Adrenal gland (tissue), 12 donors: ENCODE measurements around the gene LCN12. TPM values are rescaled to one million over a fixed set of nuclear protein-coding genes. Genes with fewer than 3 reads are reported as not detected.

ENCODE experiments used
- DNase-seq, 7 donors: peaks; one replicate each; pipeline ENCODE4 v3.0.0-alpha.2; 2019 to 2020
- H3K27ac ChIP-seq, 5 donors: fragments of 200-600 bp; sonication (generic) in 4 of 5; 1 replicate in 3 of 5; 2 replicates in 2 of 5; pipeline versions ENCODE4 v1.5.1 to v1.8.0; 2016 to 2020; ENCODE audit warnings: mild to moderate bottlenecking in 1 of 5
- H3K27me3 ChIP-seq: fragments of 200-600 bp; 2 replicates; pipeline ENCODE4 v1.8.0; 2021
- H3K36me3 ChIP-seq, 2 donors: fragments of 200-600 bp; replicated peaks in 1 of 2; 1 replicate in 1 of 2; 2 replicates in 1 of 2; pipeline versions ENCODE4 v1.5.1 to v1.8.0; 2018 to 2022
- H3K4me1 ChIP-seq, 2 donors: fragments of 200-600 bp; replicated peaks in 1 of 2; 1 replicate in 1 of 2; 2 replicates in 1 of 2; pipeline versions ENCODE4 v1.5.1 to v1.8.0; 2018 to 2021
- H3K4me3 ChIP-seq, 4 donors: fragments of 200-600 bp; sonication (generic) in 3 of 4; one replicate each; pipeline ENCODE4 v1.5.1; 2016 to 2018
- H3K9me3 ChIP-seq, 3 donors: fragments of 200-600 bp; sonication (generic) in 1 of 3; replicated peaks in 1 of 3; 1 replicate in 2 of 3; 2 replicates in 1 of 3; pipeline versions ENCODE4 v1.5.1 to v1.8.0; 2016 to 2021
- CTCF ChIP-seq, 6 experiments: fragments of 450-650 bp in 4 of 6; fragments of 200-600 bp in 2 of 6; sonication (generic) in 1 of 6; IDR thresholded peaks; 1 replicate in 5 of 6; 2 replicates in 1 of 6; pipeline versions ENCODE4 v1.5.1 to v1.8.0; 2016 to 2021; ENCODE audit warnings: antibody characterized with exemption in 6 of 6, mild to moderate bottlenecking in 2 of 6, moderate library complexity in 1 of 6
- POLR2A ChIP-seq, 2 donors: fragments of 450-650 bp; IDR thresholded peaks; one replicate each; pipeline ENCODE4 v1.6.1; 2017; ENCODE audit warnings: antibody characterized with exemption in 2 of 2, mild to moderate bottlenecking in 2 of 2, moderate library complexity in 1 of 2
- WGBS, 4 donors: extraction: QIAGEN DNeasy Blood & Tissue Kit in 2 of 4; methylation state at CpG; one replicate each; pipeline versions ENCODE4 v1.1.5 to v1.1.7; 2013 to 2017; 5-methylcytosine and 5-hydroxymethylcytosine counted together
- intact Hi-C, 2 donors: fragments of 100-400 bp; cut with DNase I; formaldehyde crosslinking; loops; one replicate each; pipeline versions ENCODE4 v1.14.1 to v1.15.0; 2022 to 2023
- polyA plus RNA-seq, 3 donors: library from polyadenylated mRNA; stranded (reverse); fragments of 200-250 nt in 2 of 3; fragments of 350-450 nt in 1 of 3; fragmentation: Illumina TruSeq in 1 of 3; extraction: RNeasy Lipid Tissue Mini Kit (QIAGEN cat#74804) in 1 of 3; gene quantifications; one replicate each; pipeline ENCODE4 v1.2.3, GENCODE V29; 2013 to 2014
- total RNA-seq, 9 donors: library from RNA; depleted of rRNA in 4 of 9; stranded (reverse); fragments of >200 nt in 4 of 9; fragments of 120-200 nt in 1 of 9; fragmentation: NEBNext Ultra II Directional in 1 of 9; extraction: Animal tissue kit (Norgen Biotek cat#: 25700) in 1 of 9; gene quantifications; one replicate each; pipeline versions ENCODE4 v1.1.0 to v1.2.4, GENCODE V29; 2013 to 2023
- donor health status: healthy with polysubstance abuse.
- donor health status: Bipolar disorder and iron deficiency.
- donor health status: DM: yes; HTN: yes; CAD: no.
- donor health status: DM: no; HTN: no; CAD: no.
- donor health status: DM: no; HTN: no; CAD: no.
- donor health status: DM: yes; HTN: yes; CAD: no.

LCN12 gene
- total and polyA plus RNA-seq, 12 donors: 0.75 to 31.8 (median 4.4) TPM; not detected in 1

- Histone ChIP-seq H3K36me3 (no peaks in the 10 kb centered on the region), H3K4me3 (no peak overlapping the region), H3K9me3 (no peaks in the 10 kb centered on the region), H3K27me3 (no peaks in the 10 kb centered on the region), H3K4me1 (peaks cover 14 to 28% of the 10 kb centered on the region in 2 donors), H3K27ac (no peak overlapping the region)
- TF ChIP-seq POLR2A (IDR thresholded peaks at IDR 0.05) (no peak), CTCF (IDR thresholded peaks at IDR 0.05) (no peak)
- no peak for DNase-seq
- intact Hi-C loops: loop anchor here in 1 of 2 donors (5.0 kb wide), 1 partner anchor 73 kb away; the partner anchor contains the start of gene ABCA2
- 71 to 92% (median 88%) methylated on average over 4 to 19 of the region's 19 CpGs for WGBS, 4 donors
Measured at GRCh38 chr9:136953771-136954269, 1.7 kb downstream of the LCN12 start.

GRCh38 chr9:136954270-136955083, 2.4 kb downstream of the LCN12 start:
- TF ChIP-seq CTCF (IDR thresholded peaks at IDR 0.05) (no peak), POLR2A (IDR thresholded peaks at IDR 0.05) (no peak)
- Histone ChIP-seq H3K27me3 (no peaks in the 10 kb centered on the region), H3K9me3 (no peaks in the 10 kb centered on the region), H3K4me1 (peaks cover 9 to 23% of the 10 kb centered on the region in 2 donors), H3K36me3 (no peaks in the 10 kb centered on the region), H3K4me3 (no peak overlapping the region), H3K27ac (no peak overlapping the region)
- intact Hi-C loops: loop anchor here (5.0 kb wide), 2 partner anchors 68 to 73 kb away; partner anchors contain the start of gene ABCA2 (in 1 of the 2)
- no peak for DNase-seq
- whole genome bisulfite sequencing, 4 donors: 86 to 94% (median 91%) methylated on average over 14 to 25 of the region's 25 CpGs

- TF ChIP-seq CTCF (IDR thresholded peaks at IDR 0.05): no peak
- TF ChIP-seq POLR2A (IDR thresholded peaks at IDR 0.05): no peak
- intact Hi-C loops: loop anchor here in 1 of 2 donors (5.0 kb wide), 1 partner anchor 67 kb away; no protein-coding TSS in a partner anchor
- no peak for DNase-seq
Measured at GRCh38 chr9:136955202-136955942, 3.3 kb downstream of the LCN12 start.

GRCh38 chr9:136955943-136956335, 3.9 kb downstream of the LCN12 start:
- TF ChIP-seq POLR2A (IDR thresholded peaks at IDR 0.05): no peak
- TF ChIP-seq CTCF (IDR thresholded peaks at IDR 0.05): no peak
- Histone ChIP-seq H3K4me1 (peaks cover 0 to 16% of the 10 kb centered on the region in 2 donors), H3K4me3 (no peak overlapping the region), H3K9me3 (no peaks in the 10 kb centered on the region), H3K36me3 (no peaks in the 10 kb centered on the region), H3K27me3 (no peaks in the 10 kb centered on the region), H3K27ac (no peak overlapping the region)
- 94 to 100% (median 97%) methylated on average over 1 to 9 of the region's 9 CpGs for WGBS, 4 donors
- no peak for DNase-seq
- intact Hi-C loops: loop anchor here in 1 of 2 donors (5.0 kb wide), 1 partner anchor 66 kb away; no protein-coding TSS in a partner anchor

More at GRCh38 chr9:136955202-136955942, 3.3 kb downstream of the LCN12 start:
- Histone ChIP-seq H3K4me1 (peaks cover 4 to 20% of the 10 kb centered on the region in 2 donors), H3K4me3 (no peak overlapping the region), H3K27me3 (no peaks in the 10 kb centered on the region), H3K36me3 (no peaks in the 10 kb centered on the region), H3K27ac (no peak overlapping the region), H3K9me3 (no peaks in the 10 kb centered on the region)
- 83 to 94% (median 86%) methylated on average over 6 to 14 of the region's 14 CpGs for WGBS, 4 donors
